ENCODE data around the gene NR4A2.

Gene NR4A2

GRCh38 chr2:156325688-156326525 lies 6.6 kb downstream of the NR4A2 start:
- TF ChIP-seq JUND (IDR thresholded peaks at IDR 0.05; ENCODE audit: low read depth) = no peak
- DNase-seq (ENCODE audit: low read depth in 1 of 2, low spot score in 1 of 2) = no peak
- in situ Hi-C loops (cut with HindIII; ENCODE audit: low pct_unique_long_range_greater_than_20kb, low sequenced_read_pairs) = no loop called here

DNA sequence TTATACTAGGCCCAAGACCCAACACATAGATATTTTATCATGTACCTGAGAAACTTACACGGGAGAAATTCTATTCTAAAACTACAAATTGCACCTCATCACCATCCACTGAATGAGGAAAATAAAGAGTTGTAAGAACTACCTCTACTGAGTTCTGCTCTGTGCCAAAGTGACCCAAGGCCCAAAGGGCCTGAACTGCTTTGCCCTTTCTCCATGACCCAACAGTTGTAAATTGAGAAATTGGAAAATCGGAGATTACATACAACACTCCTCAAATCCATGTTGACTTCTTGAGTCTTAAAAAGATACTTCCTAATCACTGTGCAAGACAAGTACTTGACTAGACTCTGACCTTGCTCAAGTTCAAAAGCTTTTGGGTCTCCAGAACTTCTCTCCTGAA lies 8.8 kb downstream of the NR4A2 start:
- no peak for TF ChIP-seq JUND (IDR thresholded peaks at IDR 0.05; ENCODE audit: low read depth)
- no peak for DNase-seq (ENCODE audit: low read depth in 1 of 2, low spot score in 1 of 2)
- in situ Hi-C loops (cut with HindIII; ENCODE audit: low pct_unique_long_range_greater_than_20kb, low sequenced_read_pairs) = no loop called here

DNA sequence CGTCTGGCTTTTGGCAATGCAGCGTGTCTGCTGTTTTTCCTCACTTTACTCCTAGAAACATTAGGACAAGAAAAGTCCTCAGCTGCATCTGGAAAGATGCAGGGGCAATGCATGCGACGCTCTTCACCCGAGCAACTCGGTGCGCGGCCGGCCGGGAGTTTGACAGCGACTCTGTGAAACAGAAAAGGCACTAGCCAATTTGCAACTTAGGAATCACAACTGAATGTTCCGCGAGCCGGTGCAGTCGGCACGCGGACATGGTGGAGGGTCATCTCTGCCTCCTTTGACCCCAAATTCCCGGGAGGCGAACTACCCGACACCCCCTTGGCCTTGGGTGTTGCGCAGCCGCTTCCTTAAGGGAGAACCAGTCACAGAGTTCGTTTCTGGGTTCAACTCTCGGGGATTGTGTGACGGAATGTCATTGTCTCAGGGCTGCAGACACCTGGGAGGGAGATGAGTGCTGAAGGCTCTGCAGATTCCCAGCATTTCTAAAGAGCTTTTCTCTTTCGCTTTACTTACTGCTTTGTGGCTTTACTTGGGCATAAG lies 9.8 kb downstream of the NR4A2 start:
- TF ChIP-seq JUND (IDR thresholded peaks at IDR 0.05; ENCODE audit: low read depth) = no peak
- no peak for DNase-seq (ENCODE audit: low read depth in 1 of 2, low spot score in 1 of 2)
- in situ Hi-C loops (cut with HindIII; ENCODE audit: low pct_unique_long_range_greater_than_20kb, low sequenced_read_pairs) = no loop called here

DNA sequence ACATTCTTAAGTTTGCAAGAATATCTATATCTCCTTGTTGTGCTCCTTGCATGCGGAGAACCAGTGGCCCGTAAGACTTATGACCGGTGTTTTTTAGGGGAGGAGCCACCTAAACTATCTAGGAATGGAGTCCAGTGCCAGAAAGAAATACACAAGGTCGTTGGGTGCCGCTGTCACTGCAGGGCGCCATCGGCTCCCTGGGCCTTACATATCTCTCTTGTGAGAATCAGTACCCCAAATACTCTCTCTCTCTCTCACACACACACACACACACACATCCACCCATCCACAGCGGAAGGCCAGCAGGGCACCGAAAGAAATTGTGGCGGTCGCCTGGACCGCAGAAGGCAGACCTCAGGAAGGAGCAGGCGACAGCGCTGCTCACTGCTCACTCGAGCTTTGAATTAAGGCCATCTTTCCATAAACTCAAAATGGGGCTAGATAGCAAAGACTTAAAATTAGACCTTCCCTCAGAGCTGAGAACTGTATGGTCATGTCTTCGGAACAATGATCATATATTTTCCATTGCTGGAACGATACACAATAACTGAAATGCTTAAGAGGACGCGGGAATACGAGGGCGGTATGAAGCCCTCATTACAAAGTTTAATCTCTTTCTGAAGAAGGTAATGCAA lies 10.4 kb downstream of the NR4A2 start:
- in situ Hi-C loops (cut with HindIII; ENCODE audit: low pct_unique_long_range_greater_than_20kb, low sequenced_read_pairs) = no loop called here
- no peak for DNase-seq (ENCODE audit: low read depth in 1 of 2, low spot score in 1 of 2)
- TF ChIP-seq JUND (IDR thresholded peaks at IDR 0.05; ENCODE audit: low read depth) = no peak

GRCh38 chr2:156321243-156321904 lies 11.1 kb downstream of the NR4A2 start:
- in situ Hi-C loops (cut with HindIII; ENCODE audit: low pct_unique_long_range_greater_than_20kb, low sequenced_read_pairs) = no loop called here
- DNase-seq (ENCODE audit: low read depth in 1 of 2, low spot score in 1 of 2) = no peak
- TF ChIP-seq JUND (IDR thresholded peaks at IDR 0.05; ENCODE audit: low read depth) = no peak

DNA sequence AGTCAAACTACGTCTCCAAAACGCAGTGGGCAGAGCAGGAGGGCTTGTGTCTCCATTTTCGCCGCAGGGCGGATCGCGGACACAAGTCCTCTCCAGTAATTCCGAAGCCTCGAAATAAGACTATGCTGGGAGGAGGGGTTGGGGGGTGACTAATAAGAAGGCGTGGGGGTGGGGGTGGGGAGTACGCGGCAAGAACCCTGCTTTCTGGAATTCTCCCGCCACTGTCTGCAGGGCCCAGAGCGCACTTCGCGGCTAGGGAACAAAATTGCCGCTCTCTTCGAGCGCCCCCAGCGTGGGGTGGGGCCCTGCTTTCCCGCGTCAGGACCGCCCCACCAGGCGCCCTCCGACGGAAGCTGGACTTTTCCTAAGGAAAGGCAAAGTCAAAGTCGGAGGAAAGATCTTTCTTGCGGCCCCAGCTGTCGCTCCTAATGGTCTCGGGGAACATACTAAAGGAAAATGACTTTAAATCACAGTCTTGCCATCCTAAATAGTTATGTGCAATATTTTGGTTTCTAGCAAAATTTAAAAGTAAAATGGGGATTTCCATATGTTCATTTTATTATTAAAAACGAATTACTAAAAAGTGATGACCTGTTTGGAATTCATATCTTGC lies 11.9 kb downstream of the NR4A2 start:
- no peak for DNase-seq (ENCODE audit: low read depth in 1 of 2, low spot score in 1 of 2)
- in situ Hi-C loops (cut with HindIII; ENCODE audit: low pct_unique_long_range_greater_than_20kb, low sequenced_read_pairs) = no loop called here
- no peak for TF ChIP-seq JUND (IDR thresholded peaks at IDR 0.05; ENCODE audit: low read depth)

DNA sequence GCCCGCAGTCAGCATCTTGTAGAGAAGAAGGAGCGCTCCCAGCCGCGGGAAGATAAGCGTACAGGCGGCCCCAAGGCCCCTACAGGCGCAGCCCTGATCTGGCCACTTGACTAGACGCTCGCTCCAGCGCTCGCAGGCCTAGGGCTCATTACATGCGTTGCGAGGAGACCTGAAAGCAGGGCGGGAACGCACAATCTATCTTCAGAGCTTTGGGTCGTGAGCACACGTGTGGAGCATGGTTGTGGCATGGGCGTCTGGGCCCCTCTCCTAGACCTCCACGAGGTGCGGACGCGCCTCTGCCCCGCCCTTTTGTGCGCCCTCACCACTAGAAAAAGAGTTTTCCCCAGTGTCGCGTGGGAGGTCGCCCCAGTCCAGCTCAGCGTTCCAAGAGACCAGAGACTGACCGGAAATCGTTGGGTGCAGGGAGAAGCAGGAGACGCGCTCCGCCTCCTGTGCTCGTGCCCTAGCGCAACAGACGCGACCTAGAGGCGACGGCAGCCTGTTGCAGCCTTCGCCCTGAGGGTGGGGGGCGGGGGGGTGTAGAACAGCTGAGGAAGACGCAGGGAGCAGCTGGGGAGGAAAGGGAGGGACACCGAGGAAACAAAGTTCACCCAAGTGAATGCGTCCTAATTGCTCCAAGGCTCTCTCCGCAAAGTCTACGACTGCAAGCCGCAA lies 12.6 kb downstream of the NR4A2 start:
- in situ Hi-C loops (cut with HindIII; ENCODE audit: low pct_unique_long_range_greater_than_20kb, low sequenced_read_pairs) = no loop called here
- no peak for DNase-seq (ENCODE audit: low read depth in 1 of 2, low spot score in 1 of 2)
- no peak for TF ChIP-seq JUND (IDR thresholded peaks at IDR 0.05; ENCODE audit: low read depth)

DNA sequence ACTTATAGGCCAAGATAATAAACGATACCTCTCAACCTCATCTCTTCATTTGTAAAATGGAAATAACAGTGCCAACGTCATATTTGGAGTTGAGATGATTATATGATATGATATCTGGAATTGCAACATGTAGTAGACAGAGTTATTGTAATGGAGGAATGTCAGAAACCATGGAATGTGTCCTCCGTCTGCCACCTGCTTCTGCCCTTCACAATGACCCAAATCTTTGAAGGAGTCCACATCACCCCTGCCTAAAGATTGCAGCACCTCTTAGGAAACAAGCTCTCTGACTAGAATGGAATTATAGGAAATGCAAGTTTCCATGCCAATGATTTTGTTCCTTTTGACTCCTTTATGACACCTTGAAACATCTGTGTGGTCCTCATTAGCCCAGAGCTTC lies 14.9 kb downstream of the NR4A2 start:
- no peak for TF ChIP-seq JUND (IDR thresholded peaks at IDR 0.05; ENCODE audit: low read depth)
- in situ Hi-C loops (cut with HindIII; ENCODE audit: low pct_unique_long_range_greater_than_20kb, low sequenced_read_pairs) = no loop called here
- DNase-seq (ENCODE audit: low read depth in 1 of 2, low spot score in 1 of 2) = no peak

DNA sequence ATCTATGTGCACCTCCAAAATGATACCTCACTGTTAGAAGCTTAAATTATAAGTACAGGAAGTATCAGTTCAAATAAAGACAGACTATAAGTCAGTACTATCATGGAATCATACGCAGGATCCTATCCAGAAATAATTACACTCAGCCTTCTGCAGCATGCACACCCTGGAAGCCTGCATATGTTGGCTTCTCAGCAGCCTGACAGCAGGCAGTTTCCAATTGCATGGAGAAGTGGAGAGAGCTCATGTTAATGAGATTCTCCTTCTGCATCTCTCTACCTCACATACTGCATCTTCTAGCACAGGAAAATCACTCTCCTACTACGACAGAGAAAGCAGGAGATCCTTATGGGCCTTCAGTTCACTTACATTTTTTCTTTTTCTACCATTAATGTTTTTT lies 20.5 kb downstream of the NR4A2 start:
- DNase-seq (ENCODE audit: low read depth in 1 of 2, low spot score in 1 of 2) = no peak
- TF ChIP-seq JUND (IDR thresholded peaks at IDR 0.05; ENCODE audit: low read depth) = no peak
- in situ Hi-C loops (cut with HindIII; ENCODE audit: low pct_unique_long_range_greater_than_20kb, low sequenced_read_pairs) = no loop called here

DNA sequence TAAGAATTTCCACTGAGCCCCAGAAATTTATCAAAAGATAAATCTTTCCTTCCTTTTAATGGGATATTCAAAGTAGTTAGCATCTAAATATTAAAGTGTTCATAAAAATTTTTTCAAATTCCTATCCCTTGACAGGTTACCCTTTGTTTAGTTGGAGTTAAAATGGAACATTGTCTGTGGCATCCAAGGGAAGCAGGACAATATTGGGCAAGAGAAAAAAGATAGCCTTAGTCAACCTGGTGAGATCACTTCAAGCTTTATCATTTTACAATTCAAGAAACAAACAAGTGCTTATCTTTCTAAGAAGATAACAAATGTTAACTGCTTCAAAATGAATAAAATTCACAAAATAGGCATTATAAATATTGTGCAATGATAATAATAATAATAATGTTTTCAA lies 21.7 kb downstream of the NR4A2 start:
- in situ Hi-C loops (cut with HindIII; ENCODE audit: low pct_unique_long_range_greater_than_20kb, low sequenced_read_pairs) = no loop called here
- TF ChIP-seq JUND (IDR thresholded peaks at IDR 0.05; ENCODE audit: low read depth) = no peak

GRCh38 chr2:156309917-156310316 lies 22.6 kb downstream of the NR4A2 start:
- no peak for TF ChIP-seq JUND (IDR thresholded peaks at IDR 0.05; ENCODE audit: low read depth)
- in situ Hi-C loops (cut with HindIII; ENCODE audit: low pct_unique_long_range_greater_than_20kb, low sequenced_read_pairs) = no loop called here
- DNase-seq (ENCODE audit: low read depth in 1 of 2, low spot score in 1 of 2) = no peak

More for the DNA sequence above, 21.7 kb downstream of the NR4A2 start:
- no peak for DNase-seq (ENCODE audit: low read depth in 1 of 2, low spot score in 1 of 2)

GRCh38 chr2:156309167-156309566 lies 23.4 kb downstream of the NR4A2 start:
- DNase-seq (ENCODE audit: low read depth in 1 of 2, low spot score in 1 of 2) = no peak
- no peak for TF ChIP-seq JUND (IDR thresholded peaks at IDR 0.05; ENCODE audit: low read depth)
- in situ Hi-C loops (cut with HindIII; ENCODE audit: low pct_unique_long_range_greater_than_20kb, low sequenced_read_pairs) = no loop called here
